Activated T-cell treated with anti-CD3 and anti-CD28 coated beads for 1 hour (primary cell): ENCODE measurements around the gene SMAD6.
"Not testable (repeated sequence)": the region's sequence is repeated elsewhere in the genome, so short reads cannot be mapped to it uniquely, and the experiment has no call there.

ENCODE experiments used
- DNase-seq: peaks from one replicate; pipeline ENCODE4 v3.0.0-alpha.2; 2020; ENCODE audit warnings: low read depth

The SMAD6 gene

GRCh38 chr15:66825139-66825538 is 123.1 kb downstream of the SMAD6 start:
- no peak for DNase-seq

GRCh38 chr15:66825731-66826130 is 123.7 kb downstream of the SMAD6 start:
- DNase-seq: no peak

DNA sequence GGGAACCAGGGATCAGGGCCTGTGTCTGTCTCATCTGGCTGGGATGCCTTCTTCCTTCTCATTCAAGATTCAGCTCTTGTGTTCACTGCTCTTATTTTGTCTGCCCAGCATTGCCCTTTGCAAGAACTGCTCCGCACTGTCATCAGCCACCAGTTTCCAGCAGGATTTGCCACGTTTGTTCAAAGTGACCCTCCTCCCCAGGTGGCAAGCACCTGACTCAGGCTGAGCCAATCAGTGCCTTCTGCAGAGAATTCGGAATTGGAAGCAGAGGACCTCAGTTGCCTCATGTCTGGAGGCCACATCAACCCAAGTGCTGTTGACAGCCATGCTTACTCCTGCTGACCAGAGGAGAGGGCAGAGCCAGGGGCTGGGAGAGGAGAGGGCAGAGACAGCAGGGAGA is 124.5 kb downstream of the SMAD6 start:
- no peak for DNase-seq

DNA sequence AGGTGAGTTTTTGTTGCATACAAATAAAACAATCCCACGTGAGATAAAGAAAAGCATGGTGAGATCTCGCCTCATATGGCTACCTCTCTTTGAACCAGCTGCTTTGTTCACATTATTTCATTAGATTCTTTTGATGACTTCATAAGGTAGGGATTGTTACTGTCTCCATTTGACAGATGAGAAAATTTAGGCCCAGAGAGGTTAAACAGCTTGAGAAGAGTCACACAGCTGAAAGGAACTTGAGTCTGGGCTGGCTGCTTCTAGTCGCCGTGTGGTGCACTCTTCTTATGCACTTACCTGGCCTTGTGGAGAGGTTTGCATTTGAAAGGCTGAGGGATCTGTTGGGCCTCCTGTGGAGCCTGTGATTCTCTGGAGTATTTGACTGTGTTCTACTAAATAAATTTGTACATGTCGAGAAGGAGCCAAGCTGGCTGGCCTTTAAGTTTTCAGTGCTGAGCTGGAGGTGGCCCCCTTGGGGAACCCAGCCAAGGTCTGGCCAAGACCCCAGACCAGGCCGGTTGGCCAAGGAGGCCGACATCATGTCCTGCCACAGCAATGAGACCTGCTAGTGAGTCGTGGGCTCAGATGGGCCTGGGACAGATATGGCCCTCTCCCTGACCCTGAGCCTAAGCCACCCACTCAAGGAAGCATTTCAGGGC is 125.1 kb downstream of the SMAD6 start:
- no peak for DNase-seq

GRCh38 chr15:66827698-66828055 is 125.6 kb downstream of the SMAD6 start:
- DNase-seq: no peak

GRCh38 chr15:66828817-66829541 is 126.9 kb downstream of the SMAD6 start:
- not testable (repeated sequence) for DNase-seq

DNA sequence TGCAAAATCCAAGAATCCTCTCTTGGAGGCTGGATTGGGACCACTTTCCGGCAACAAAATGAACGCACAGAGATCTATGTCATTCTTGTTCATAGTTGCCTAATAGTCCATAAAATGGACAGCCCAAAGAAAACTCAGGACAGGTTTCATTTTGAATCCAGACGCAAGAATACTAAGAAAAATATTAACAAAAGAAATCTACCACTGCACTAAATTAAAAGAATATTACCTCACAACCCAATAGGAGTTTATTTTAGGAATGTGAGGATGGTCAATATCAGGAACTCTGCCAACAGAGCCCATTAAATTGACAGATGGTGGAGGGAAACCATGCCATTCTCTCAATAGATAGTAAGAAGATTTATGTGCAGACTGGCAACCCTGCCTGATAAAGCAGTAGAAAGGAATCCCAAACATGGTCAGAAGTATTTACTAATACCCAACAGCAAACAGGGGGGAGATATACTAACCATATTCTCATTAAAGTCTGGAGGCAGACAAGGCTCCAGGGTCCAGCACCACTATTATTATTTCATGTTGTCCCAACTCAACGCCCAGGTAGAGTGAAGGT is 127.6 kb downstream of the SMAD6 start:
- no peak for DNase-seq

- DNase-seq: no peak
Observed at GRCh38 chr15:66830358-66830757, 128.3 kb downstream of the SMAD6 start.

GRCh38 chr15:66830823-66831222 is 128.8 kb downstream of the SMAD6 start:
- no peak for DNase-seq

DNA sequence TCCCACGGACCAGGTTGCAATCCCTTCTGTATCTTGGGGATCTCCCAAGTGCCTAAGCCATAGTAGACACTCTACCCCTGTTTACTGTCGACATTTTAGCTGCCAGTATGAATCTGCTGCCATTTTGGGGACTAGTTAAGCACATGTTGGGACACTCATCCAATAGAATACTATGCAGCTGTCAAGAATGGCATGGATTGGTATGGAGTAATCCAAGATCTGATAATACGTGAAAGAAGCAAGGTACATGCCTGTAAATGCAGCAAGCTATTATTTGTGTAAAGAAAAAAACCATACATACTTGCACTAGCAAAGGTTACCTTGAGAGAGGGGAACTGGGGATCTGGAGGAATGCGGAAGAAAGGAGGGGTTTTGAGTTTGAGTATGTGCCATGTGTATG is 129.3 kb downstream of the SMAD6 start:
- DNase-seq: no peak

- DNase-seq: no peak
Observed at GRCh38 chr15:66831801-66832390, 129.9 kb downstream of the SMAD6 start.
